ENCODE results near the gene C11orf24.

Gene C11orf24

DNA sequence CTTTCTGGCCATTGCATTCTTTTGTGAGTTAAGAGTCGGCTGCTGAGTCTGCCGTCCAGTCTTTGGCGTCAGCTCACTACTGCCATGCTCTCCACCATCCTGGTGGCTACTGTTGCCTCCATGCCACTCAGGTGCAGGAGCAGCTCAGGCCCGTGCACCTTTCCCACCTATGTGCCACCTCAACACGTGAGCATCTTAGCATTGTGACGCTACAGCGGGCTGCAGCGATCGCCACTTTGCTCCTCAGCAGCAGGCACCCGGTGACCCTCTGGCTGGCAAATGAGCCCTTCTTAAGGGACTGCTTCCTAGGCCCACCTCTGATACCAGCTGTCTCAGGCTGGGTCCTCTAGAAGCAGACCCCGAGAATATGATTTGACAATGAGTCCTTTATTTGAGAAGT lies 47.2 kb downstream of the C11orf24 start:
- DNase-seq (ENCODE audit: low spot score) = no peak
- TF ChIP-seq, protein P1, sequence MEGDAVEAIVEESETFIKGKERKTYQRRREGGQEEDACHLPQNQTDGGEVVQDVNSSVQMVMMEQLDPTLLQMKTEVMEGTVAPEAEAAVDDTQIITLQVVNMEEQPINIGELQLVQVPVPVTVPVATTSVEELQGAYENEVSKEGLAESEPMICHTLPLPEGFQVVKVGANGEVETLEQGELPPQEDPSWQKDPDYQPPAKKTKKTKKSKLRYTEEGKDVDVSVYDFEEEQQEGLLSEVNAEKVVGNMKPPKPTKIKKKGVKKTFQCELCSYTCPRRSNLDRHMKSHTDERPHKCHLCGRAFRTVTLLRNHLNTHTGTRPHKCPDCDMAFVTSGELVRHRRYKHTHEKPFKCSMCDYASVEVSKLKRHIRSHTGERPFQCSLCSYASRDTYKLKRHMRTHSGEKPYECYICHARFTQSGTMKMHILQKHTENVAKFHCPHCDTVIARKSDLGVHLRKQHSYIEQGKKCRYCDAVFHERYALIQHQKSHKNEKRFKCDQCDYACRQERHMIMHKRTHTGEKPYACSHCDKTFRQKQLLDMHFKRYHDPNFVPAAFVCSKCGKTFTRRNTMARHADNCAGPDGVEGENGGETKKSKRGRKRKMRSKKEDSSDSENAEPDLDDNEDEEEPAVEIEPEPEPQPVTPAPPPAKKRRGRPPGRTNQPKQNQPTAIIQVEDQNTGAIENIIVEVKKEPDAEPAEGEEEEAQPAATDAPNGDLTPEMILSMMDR (IDR thresholded peaks at IDR 0.05; ENCODE audit: extremely low read depth, insufficient read depth, missing control alignments) = no peak
- in situ Hi-C loops (cut with MboI; ENCODE audit: low pct_unique_long_range_greater_than_20kb, low sequenced_read_pairs, unreplicated experiment) = no loop called here

DNA sequence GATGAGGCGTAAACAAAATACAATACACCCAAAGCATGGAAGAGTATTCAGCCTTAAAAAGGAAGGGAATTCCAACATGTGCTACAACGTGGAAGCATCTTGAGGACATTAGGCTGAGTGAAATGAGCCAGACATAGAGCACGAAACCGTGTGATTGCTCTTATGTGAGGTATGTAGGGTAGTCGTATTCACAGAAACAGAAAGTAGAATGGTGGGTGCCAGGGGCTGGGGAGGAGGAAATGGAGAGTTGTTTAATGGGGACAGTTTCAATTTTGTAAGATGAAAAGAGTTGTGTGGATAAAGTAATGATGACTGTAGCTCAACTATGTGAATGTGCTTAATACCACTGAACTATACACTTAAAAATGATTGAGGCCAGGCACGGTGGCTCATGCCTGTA lies 48.5 kb downstream of the C11orf24 start:
- DNase-seq (ENCODE audit: low spot score) = no peak
- in situ Hi-C loops (cut with MboI; ENCODE audit: low pct_unique_long_range_greater_than_20kb, low sequenced_read_pairs, unreplicated experiment) = no loop called here

DNA sequence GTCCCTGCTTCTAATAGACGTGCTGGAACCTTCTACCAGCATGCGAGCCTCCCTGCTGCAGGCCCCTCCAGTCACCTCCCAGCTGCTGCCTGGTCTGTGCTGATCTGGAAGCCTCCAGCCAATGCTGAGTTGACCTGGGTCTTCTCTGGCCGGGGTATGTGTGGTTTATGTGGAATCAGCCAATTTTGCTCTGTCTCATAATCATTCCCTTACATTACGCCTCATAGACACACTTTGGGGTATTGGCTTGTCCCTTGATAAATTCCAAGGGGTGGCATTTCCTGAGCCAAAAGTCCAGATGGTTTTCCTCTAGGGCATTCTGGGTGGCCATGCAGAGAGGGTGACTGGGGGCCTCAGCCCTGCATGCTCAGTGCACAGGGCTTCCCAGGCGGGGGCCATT lies 50.4 kb downstream of the C11orf24 start:
- DNase-seq (ENCODE audit: low spot score) = no peak
- TF ChIP-seq, protein P1 (IDR thresholded peaks at IDR 0.05; ENCODE audit: extremely low read depth, insufficient read depth, missing control alignments) = no peak
- in situ Hi-C loops (cut with MboI; ENCODE audit: low pct_unique_long_range_greater_than_20kb, low sequenced_read_pairs, unreplicated experiment) = no loop called here

More for the DNA sequence above, 48.5 kb downstream of the C11orf24 start:
- TF ChIP-seq, protein P1 (IDR thresholded peaks at IDR 0.05; ENCODE audit: extremely low read depth, insufficient read depth, missing control alignments) = no peak

DNA sequence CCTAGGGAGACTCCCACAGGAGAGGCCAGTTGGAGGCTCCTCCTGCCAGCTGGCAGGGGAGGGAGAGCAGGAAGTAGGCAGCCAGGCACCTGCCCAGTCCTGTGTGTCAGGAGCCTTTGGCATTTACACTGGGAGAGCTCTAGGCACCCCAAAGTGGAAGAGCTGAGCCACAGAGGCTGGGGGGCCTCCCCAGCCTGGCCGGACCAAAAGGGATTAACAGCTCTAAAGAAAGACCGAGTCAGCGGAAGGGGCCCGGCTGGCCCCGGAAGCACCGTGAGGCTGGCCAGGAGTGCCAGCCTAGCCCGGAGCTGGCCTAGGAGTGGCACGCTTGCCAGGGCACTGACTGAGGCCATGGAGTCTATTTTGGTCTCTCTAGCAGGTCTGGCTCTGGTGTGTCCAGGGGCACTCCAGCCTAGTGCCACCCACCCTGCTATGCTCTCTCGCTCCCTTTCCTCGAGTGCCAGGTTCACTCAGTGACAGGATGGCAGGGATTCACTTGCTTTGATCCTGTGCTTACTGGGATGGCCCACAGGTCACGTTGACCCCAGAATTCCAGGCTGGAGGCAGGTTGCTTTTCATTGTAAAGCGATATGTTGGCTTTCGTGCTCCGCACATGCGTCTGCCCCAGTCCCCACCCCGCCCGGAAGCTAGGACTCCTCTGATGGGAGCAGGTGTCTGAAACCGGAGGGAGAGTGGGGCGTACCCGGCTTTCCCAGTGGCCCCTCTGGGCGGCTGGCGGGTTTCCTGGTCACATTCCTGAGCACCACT lies 55.4 kb downstream of the C11orf24 start:
- no peak for DNase-seq (ENCODE audit: low spot score)
- in situ Hi-C loops (cut with MboI; ENCODE audit: low pct_unique_long_range_greater_than_20kb, low sequenced_read_pairs, unreplicated experiment) = no loop called here
- TF ChIP-seq, protein P1 (IDR thresholded peaks at IDR 0.05; ENCODE audit: extremely low read depth, insufficient read depth, missing control alignments) = no peak

DNA sequence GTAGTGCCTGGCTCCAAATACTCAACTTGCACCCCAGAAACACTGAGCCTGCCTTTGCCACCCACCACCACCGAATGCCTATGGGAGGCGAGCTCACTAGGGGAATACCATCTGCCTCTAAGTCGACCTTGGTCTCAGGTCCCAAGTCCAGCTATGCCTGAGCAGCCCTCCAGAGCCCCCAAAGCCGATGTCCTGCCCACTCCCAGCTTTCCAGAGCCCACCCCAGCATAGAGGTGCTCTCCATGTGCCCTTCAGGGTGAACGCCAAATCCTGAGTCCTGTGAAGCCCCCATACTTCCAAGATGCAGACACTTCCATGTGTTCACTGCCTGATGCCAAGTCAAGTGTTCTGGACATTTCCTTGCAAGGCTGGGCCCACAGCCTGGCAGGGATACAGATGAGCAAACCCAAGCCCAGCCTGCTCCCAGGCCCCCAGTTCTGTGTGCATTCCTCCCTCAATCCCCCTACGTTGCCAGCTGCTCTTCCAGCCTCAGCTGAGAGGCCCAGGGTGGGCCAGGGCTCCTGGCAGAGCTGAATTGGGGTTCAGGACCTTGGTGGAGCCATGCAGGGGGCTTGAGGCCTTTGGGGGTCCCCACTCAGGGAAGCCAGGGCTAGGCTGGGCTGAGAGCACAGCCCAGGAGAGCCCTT lies 56.1 kb downstream of the C11orf24 start:
- DNase-seq (ENCODE audit: low spot score) = no peak
- in situ Hi-C loops (cut with MboI; ENCODE audit: low pct_unique_long_range_greater_than_20kb, low sequenced_read_pairs, unreplicated experiment) = no loop called here
- TF ChIP-seq, protein P1 (IDR thresholded peaks at IDR 0.05; ENCODE audit: extremely low read depth, insufficient read depth, missing control alignments) = no peak

DNA sequence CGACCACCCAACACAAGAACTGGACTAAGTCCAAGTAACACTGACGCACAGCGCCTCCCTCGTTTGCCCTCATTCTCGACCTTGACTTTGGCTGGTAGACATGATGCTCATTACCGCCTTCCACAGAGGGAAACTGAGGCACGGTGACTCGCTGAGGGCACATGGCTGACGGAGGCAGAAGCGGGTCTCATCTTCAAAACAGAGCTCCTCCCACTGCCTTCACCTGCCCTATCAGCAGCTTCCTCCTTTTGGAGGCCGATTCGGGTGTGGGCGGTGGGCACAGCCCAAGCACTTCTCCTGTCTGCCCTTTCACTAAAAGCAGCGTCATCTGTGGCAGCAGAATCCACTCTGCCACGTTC lies 56.7 kb downstream of the C11orf24 start:
- in situ Hi-C loops (cut with MboI; ENCODE audit: low pct_unique_long_range_greater_than_20kb, low sequenced_read_pairs, unreplicated experiment) = no loop called here
- TF ChIP-seq, protein P1 (IDR thresholded peaks at IDR 0.05; ENCODE audit: extremely low read depth, insufficient read depth, missing control alignments) = no peak
- peak; percentile 45 for DNase-seq (ENCODE audit: low spot score)
